ENCODE results near the gene CSNK2B. TPM values are rescaled to one million over a fixed set of nuclear protein-coding genes. Genes with fewer than 3 reads are reported as not detected.
"Not testable (repeated sequence)": the region's sequence is repeated elsewhere in the genome, so short reads cannot be mapped to it uniquely, and the experiment has no call there.

CSNK2B gene
- total and polyA plus RNA-seq, 9 donors: 107 to 175 (median 137) TPM

DNA sequence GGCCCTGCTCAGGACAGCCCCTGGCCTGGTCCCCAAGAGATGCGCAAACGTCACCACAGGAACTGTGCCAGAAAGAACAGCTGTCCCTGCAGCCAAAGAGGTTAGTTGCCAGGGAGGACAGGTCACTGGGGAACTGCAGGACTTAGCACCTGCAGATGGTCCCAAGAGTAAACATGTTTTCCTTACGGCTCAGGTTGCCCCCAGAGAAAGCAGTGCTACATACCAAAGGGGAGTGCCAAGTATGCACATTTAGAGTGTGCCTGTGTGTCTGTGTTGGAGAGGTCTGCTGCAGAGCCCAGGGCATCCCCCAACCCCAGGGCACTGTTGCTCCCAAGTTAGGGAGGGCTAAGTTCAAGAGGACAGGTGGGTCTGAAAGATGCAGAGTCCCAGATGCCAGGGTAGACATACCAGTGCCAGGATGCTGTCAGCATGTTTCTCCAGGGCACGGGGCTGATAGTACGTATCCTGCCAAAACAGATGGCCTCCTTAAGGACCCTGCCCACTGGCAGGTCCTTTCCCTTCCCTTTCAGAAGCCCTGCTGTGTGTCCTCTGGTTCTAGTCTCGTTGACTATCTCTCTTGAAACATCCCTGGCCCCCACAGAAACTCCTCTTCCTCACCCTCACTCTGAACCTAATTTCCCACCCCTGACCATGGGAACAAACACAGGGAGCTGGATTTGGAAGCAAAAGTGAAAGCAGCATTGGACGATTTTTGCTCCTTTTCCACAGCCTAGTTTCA is 36.0 kb downstream of the CSNK2B start:
- WGBS (ENCODE audit: insufficient coverage): 13% methylated on average over 5 of the region's 7 CpGs
- DNase-seq: peak; percentile 89
- H3K36me3 ChIP-seq (ENCODE audit: control insufficient read depth, insufficient read depth, low read length): peaks cover 29% of the 10 kb centered on the region
- H3K9me3 ChIP-seq (replicated peaks; ENCODE audit: control insufficient read depth, low read depth, low read length): no peaks in the 10 kb centered on the region
- H3K4me1 ChIP-seq (ENCODE audit: control insufficient read depth, insufficient read depth, low read length): peaks cover 20% of the 10 kb centered on the region
- H3K27ac ChIP-seq (ENCODE audit: low read length): peak overlapping the region; percentile 96
- peak overlapping the region; percentile 59 for H3K4me3 ChIP-seq (ENCODE audit: low read length)
- H3K27me3 ChIP-seq (ENCODE audit: control insufficient read depth, insufficient read depth, low read length): no peaks in the 10 kb centered on the region

DNA sequence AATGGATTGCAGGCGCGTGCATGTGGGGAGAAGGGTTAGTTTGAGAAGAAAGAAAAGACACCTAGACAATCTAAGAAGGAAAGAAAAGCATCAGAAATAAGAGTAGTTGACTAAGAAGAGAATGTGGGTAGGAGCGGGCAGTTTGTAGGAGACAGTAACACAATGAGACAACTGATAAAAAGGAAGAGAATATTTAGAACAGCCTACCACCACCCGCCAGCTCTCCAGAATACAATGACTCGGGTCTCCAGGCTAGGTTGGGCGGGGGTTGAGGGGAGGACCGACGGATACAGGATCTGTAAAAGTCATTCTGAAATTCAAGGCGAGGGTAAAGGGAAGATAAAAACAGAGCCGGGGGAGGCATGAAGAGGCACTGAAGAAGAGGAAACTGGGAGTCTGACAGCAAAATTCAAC is 36.5 kb downstream of the CSNK2B start:
- no peak for DNase-seq
- Histone ChIP-seq H3K27ac (ENCODE audit: low read length) (peak overlapping the region; percentile 96), H3K4me1 (ENCODE audit: control insufficient read depth, insufficient read depth, low read length) (peaks cover 20% of the 10 kb centered on the region), H3K27me3 (ENCODE audit: control insufficient read depth, insufficient read depth, low read length) (no peaks in the 10 kb centered on the region), H3K9me3 (replicated peaks; ENCODE audit: control insufficient read depth, low read depth, low read length) (no peaks in the 10 kb centered on the region), H3K4me3 (ENCODE audit: low read length) (peak overlapping the region; percentile 59), H3K36me3 (ENCODE audit: control insufficient read depth, insufficient read depth, low read length) (peaks cover 24% of the 10 kb centered on the region)
- 0% methylated on average over 6 of the region's 10 CpGs for WGBS (ENCODE audit: insufficient coverage)

DNA sequence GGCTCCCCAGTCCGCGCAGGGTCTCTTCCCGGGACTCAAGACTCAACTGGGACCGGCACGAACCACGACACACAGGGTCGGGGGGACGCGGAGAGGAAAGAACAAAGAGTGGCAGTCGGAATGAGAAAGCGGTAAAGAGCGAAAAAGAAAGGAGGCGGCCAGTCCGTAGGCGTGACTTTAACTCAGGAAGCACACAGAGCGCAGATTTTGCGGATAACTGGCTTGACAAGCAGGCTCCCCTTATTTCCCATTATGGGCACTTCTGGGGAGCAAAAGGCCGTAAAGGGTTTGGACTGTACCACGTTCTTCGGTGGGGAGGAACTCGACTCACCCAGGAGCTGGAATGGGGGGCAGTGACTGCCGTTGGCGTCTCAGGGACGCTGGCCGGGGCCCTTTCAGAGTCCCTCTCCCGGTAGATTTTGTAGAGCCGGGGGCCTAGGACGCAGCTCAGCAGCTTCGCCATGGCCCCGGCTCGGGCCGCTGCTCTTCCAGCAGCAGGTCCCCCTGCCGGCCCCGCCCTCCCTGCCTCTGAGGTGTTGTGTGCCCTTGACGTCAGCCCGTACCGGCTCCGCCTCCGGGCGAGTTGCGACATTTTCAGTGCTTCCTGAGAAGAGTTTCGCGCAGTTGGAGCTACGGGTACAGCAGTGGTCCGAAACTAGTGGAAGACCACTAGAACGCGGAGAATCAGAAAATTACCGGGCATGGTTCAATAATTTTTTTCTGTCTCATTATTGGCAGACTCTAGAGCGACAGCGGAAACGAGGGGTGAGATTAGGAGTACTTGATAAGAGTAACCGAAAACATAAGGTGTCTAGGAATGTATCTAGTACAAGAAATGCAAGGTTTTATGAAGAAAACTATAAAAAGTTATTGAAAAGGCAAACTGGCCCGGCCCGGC is 37.2 kb downstream of the CSNK2B start, which contains the start of gene ABHD16A:
ABHD16A (minus strand) TSS at position 506 of the 898 bp plus-strand sequence; CDS start at position 463, 43 bp downstream.
- peak within 1 kb of the TSS; percentile 96 for H3K27ac ChIP-seq (ENCODE audit: low read length)
- H3K36me3 ChIP-seq (ENCODE audit: control insufficient read depth, insufficient read depth, low read length): peaks cover 20% of the 10 kb centered on the region
- no peaks in the 10 kb centered on the region for H3K27me3 ChIP-seq (ENCODE audit: control insufficient read depth, insufficient read depth, low read length)
- peak; percentile 100 for DNase-seq
- H3K4me1 ChIP-seq (ENCODE audit: control insufficient read depth, insufficient read depth, low read length): peaks cover 20% of the 10 kb centered on the region
- WGBS (ENCODE audit: insufficient coverage): 2% methylated on average over 51 of the region's 54 CpGs
- peak within 1 kb of the TSS; percentile 59 for H3K4me3 ChIP-seq (ENCODE audit: low read length)
- no peaks in the 10 kb centered on the region for H3K9me3 ChIP-seq (replicated peaks; ENCODE audit: control insufficient read depth, low read depth, low read length)

DNA sequence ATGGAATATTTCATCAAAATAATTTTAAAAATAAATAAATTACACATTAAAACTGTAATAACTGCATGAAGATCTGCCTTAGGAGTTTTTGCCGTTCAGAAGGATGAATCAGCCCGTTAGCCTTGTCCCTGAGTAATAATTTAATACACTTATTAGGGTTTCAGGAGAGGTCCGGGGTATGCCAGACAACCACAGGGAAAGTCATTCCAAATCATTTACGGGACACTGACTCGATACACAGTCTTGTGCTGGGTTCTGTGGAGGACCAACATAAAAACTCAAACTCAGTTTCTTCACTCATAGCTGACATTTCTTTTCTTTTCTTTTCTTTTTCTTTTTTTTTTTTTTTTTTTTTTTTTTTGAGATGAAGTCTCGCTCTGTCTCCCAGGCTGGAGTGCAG is 40.1 kb downstream of the CSNK2B start:
- DNase-seq: no peak
- no CpG with 5 or more reads among the region's 6 CpGs for WGBS (ENCODE audit: insufficient coverage)
- Histone ChIP-seq H3K27ac (ENCODE audit: low read length) (no peak overlapping the region), H3K36me3 (ENCODE audit: control insufficient read depth, insufficient read depth, low read length) (peaks cover 3% of the 10 kb centered on the region), H3K4me3 (ENCODE audit: low read length) (no peak overlapping the region), H3K27me3 (ENCODE audit: control insufficient read depth, insufficient read depth, low read length) (no peaks in the 10 kb centered on the region), H3K9me3 (replicated peaks; ENCODE audit: control insufficient read depth, low read depth, low read length) (no peaks in the 10 kb centered on the region), H3K4me1 (ENCODE audit: control insufficient read depth, insufficient read depth, low read length) (peaks cover 17% of the 10 kb centered on the region)

GRCh38 chr6:31706599-31706998 is 40.7 kb downstream of the CSNK2B start, which contains the start of gene LY6G6F:
Gene LY6G6F (plus strand): TSS chr6:31706866. CDS start chr6:31706907, 41 bp downstream.
- Histone ChIP-seq H3K36me3 (ENCODE audit: control insufficient read depth, insufficient read depth, low read length) (no peaks in the 10 kb centered on the region), H3K27ac (ENCODE audit: low read length) (no peak within 1 kb of the TSS), H3K9me3 (replicated peaks; ENCODE audit: control insufficient read depth, low read depth, low read length) (no peaks in the 10 kb centered on the region), H3K4me3 (ENCODE audit: low read length) (no peak within 1 kb of the TSS), H3K4me1 (ENCODE audit: control insufficient read depth, insufficient read depth, low read length) (peaks cover 11% of the 10 kb centered on the region), H3K27me3 (ENCODE audit: control insufficient read depth, insufficient read depth, low read length) (no peaks in the 10 kb centered on the region)
- WGBS (ENCODE audit: insufficient coverage): 50% methylated on average over 2 of the region's 3 CpGs
- DNase-seq: no peak

DNA sequence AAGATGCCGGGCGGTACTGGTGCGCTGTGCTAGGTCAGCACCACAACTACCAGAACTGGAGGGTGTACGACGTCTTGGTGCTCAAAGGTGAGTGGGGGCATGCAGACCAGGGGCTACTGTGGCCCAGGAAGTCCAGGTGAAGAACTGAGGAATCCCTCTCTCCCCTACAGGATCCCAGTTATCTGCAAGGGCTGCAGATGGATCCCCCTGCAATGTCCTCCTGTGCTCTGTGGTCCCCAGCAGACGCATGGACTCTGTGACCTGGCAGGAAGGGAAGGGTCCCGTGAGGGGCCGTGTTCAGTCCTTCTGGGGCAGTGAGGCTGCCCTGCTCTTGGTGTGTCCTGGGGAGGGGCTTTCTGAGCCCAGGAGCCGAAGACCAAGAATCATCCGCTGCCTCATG is 41.8 kb downstream of the CSNK2B start:
- H3K36me3 ChIP-seq (ENCODE audit: control insufficient read depth, insufficient read depth, low read length): no peaks in the 10 kb centered on the region
- H3K4me3 ChIP-seq (ENCODE audit: low read length): no peak overlapping the region
- no peaks in the 10 kb centered on the region for H3K27me3 ChIP-seq (ENCODE audit: control insufficient read depth, insufficient read depth, low read length)
- 81% methylated on average over 5 of the region's 10 CpGs for WGBS (ENCODE audit: insufficient coverage)
- DNase-seq: no peak
- peaks cover 5% of the 10 kb centered on the region for H3K4me1 ChIP-seq (ENCODE audit: control insufficient read depth, insufficient read depth, low read length)
- H3K9me3 ChIP-seq (replicated peaks; ENCODE audit: control insufficient read depth, low read depth, low read length): no peaks in the 10 kb centered on the region
- no peak overlapping the region for H3K27ac ChIP-seq (ENCODE audit: low read length)

DNA sequence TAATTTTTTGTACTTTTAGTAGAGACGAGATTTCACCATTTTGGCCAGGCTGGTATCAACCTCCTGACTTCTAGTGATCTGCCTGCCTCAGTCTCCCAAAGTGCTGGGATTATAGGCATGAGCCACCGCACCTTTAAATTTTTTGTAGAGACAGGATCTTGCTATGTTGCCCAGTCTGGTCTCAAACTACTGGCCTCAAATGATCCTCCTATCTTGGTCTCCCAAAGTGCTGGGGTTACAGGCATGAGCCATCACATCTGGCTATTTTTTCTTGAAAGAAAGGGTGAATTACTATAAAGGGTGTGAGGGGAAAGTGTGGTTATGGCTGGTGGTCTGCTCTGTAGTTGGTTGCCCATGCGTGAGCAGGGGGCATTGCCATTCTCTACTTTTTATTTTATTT is 42.3 kb downstream of the CSNK2B start:
- Histone ChIP-seq H3K36me3 (ENCODE audit: control insufficient read depth, insufficient read depth, low read length) (no peaks in the 10 kb centered on the region), H3K27ac (ENCODE audit: low read length) (no peak overlapping the region), H3K27me3 (ENCODE audit: control insufficient read depth, insufficient read depth, low read length) (no peaks in the 10 kb centered on the region), H3K4me3 (ENCODE audit: low read length) (no peak overlapping the region), H3K4me1 (ENCODE audit: control insufficient read depth, insufficient read depth, low read length) (peaks cover 5% of the 10 kb centered on the region), H3K9me3 (replicated peaks; ENCODE audit: control insufficient read depth, low read depth, low read length) (no peaks in the 10 kb centered on the region)
- DNase-seq: no peak
- WGBS (ENCODE audit: insufficient coverage): 94% methylated on average over 2 of the region's 3 CpGs

GRCh38 chr6:31709157-31709556 is 43.3 kb downstream of the CSNK2B start:
- not testable (repeated sequence) for H3K9me3 ChIP-seq (replicated peaks; ENCODE audit: control insufficient read depth, low read depth, low read length); H3K27me3 ChIP-seq (ENCODE audit: control insufficient read depth, insufficient read depth, low read length); DNase-seq; H3K4me3 ChIP-seq (ENCODE audit: low read length); H3K27ac ChIP-seq (ENCODE audit: low read length); H3K4me1 ChIP-seq (ENCODE audit: control insufficient read depth, insufficient read depth, low read length); H3K36me3 ChIP-seq (ENCODE audit: control insufficient read depth, insufficient read depth, low read length)
- 84% methylated on average over 8 of the region's 11 CpGs for WGBS (ENCODE audit: insufficient coverage)

GRCh38 chr6:31710523-31711219 is 44.8 kb downstream of the CSNK2B start:
- 59% methylated on average over 3 of the region's 5 CpGs for WGBS (ENCODE audit: insufficient coverage)

GRCh38 chr6:31711233-31711632 is 45.4 kb downstream of the CSNK2B start:
- no peak for DNase-seq
- Histone ChIP-seq H3K4me3 (ENCODE audit: low read length) (no peak overlapping the region), H3K9me3 (replicated peaks; ENCODE audit: control insufficient read depth, low read depth, low read length) (no peaks in the 10 kb centered on the region), H3K27ac (ENCODE audit: low read length) (no peak overlapping the region), H3K4me1 (ENCODE audit: control insufficient read depth, insufficient read depth, low read length) (peaks cover 18% of the 10 kb centered on the region), H3K36me3 (ENCODE audit: control insufficient read depth, insufficient read depth, low read length) (no peaks in the 10 kb centered on the region), H3K27me3 (ENCODE audit: control insufficient read depth, insufficient read depth, low read length) (no peaks in the 10 kb centered on the region)
- no CpG with 5 or more reads among the region's 8 CpGs for WGBS (ENCODE audit: insufficient coverage)

More at GRCh38 chr6:31710523-31711219, 44.8 kb downstream of the CSNK2B start:
- Histone ChIP-seq H3K36me3 (ENCODE audit: control insufficient read depth, insufficient read depth, low read length) (no peaks in the 10 kb centered on the region), H3K4me1 (ENCODE audit: control insufficient read depth, insufficient read depth, low read length) (peaks cover 18% of the 10 kb centered on the region), H3K9me3 (replicated peaks; ENCODE audit: control insufficient read depth, low read depth, low read length) (no peaks in the 10 kb centered on the region), H3K4me3 (ENCODE audit: low read length) (no peak overlapping the region), H3K27ac (ENCODE audit: low read length) (no peak overlapping the region), H3K27me3 (ENCODE audit: control insufficient read depth, insufficient read depth, low read length) (no peaks in the 10 kb centered on the region)
- DNase-seq: no peak
